Heart left ventricle (tissue), 16 donors: ENCODE results near the gene MYOM1. TPM values are rescaled to one million over a fixed set of nuclear protein-coding genes. Genes with fewer than 3 reads are reported as not detected.

ENCODE experiments used
- ATAC-seq, 4 donors: fragments of 200-7000 bp; cut with Tn5 transposase; one replicate each; pipeline ENCODE4 v1.9.1; 2020 to 2022; ENCODE audit warnings: moderate library complexity in 4 of 4, mild to moderate bottlenecking in 3 of 4, moderate number of reproducible peaks in 1 of 4
- DNase-seq, 5 donors: peaks; one replicate each; pipeline ENCODE4 v3.0.0-alpha.2; 2020
- H3K27ac ChIP-seq, 12 donors: fragments of 200-600 bp; sonication (generic) in 4 of 12; one replicate each; pipeline versions ENCODE4 v1.5.0 to v1.8.0; 2016 to 2022; ENCODE audit warnings: mild to moderate bottlenecking in 2 of 12
- H3K27me3 ChIP-seq, 9 donors: fragments of 200-600 bp; sonication (generic) in 2 of 9; one replicate each; pipeline versions ENCODE4 v1.5.1 to v1.8.0; 2016 to 2022; ENCODE audit warnings: mild to moderate bottlenecking in 3 of 9
- H3K36me3 ChIP-seq, 9 donors: fragments of 200-600 bp; sonication (generic) in 2 of 9; one replicate each; pipeline versions ENCODE4 v1.5.0 to v1.8.0; 2018 to 2022; ENCODE audit warnings: mild to moderate bottlenecking in 2 of 9
- H3K4me1 ChIP-seq, 12 donors: fragments of 200-600 bp; sonication (generic) in 4 of 12; one replicate each; pipeline versions ENCODE4 v1.5.0 to v1.8.0; 2016 to 2022; ENCODE audit warnings: mild to moderate bottlenecking in 3 of 12
- H3K4me3 ChIP-seq, 12 donors: fragments of 200-600 bp; sonication (generic) in 4 of 12; one replicate each; pipeline versions ENCODE4 v1.5.0 to v1.8.0; 2017 to 2022; ENCODE audit warnings: mild to moderate bottlenecking in 9 of 12, moderate library complexity in 4 of 12
- H3K9me3 ChIP-seq, 12 donors: fragments of 200-600 bp; sonication (generic) in 4 of 12; one replicate each; pipeline versions ENCODE4 v1.5.0 to v1.8.0; 2016 to 2022; ENCODE audit warnings: mild to moderate bottlenecking in 1 of 12
- POLR2A ChIP-seq, 2 donors: fragments of 450-650 bp; IDR thresholded peaks; one replicate each; pipeline ENCODE4 v1.6.1; 2017; ENCODE audit warnings: antibody characterized with exemption in 2 of 2, mild to moderate bottlenecking in 2 of 2, moderate library complexity in 2 of 2
- WGBS, 4 donors: extraction: QIAGEN DNeasy Blood & Tissue Kit in 2 of 4; methylation state at CpG; one replicate each; pipeline versions ENCODE4 v1.1.5 to v1.1.7; 2013 to 2018; 5-methylcytosine and 5-hydroxymethylcytosine counted together
- intact Hi-C, 10 donors: fragments of 100-400 bp; cut with DNase I; formaldehyde crosslinking; loops; one replicate each; pipeline versions ENCODE4 v1.11.1 to v1.14.2; 2022
- polyA plus RNA-seq, 2 donors: library from polyadenylated mRNA; stranded (reverse); fragments of 200-250 nt; gene quantifications; one replicate each; pipeline ENCODE4 v1.2.3, GENCODE V29; 2013
- total RNA-seq, 9 donors: library from RNA; depleted of rRNA in 2 of 9; stranded (reverse); fragments of >200 nt in 2 of 9; fragmentation: NEBNext Ultra II Directional in 3 of 9; extraction: Animal tissue kit (Norgen Biotek cat#: 25700) in 3 of 9; gene quantifications; one replicate each; pipeline versions ENCODE4 v1.1.0 to v1.2.4, GENCODE V29; 2016 to 2023
- TF ChIP-seq, protein P1 (sequence below), 12 donors: fragments of 200-600 bp; sonication (generic) in 4 of 12; IDR thresholded peaks; one replicate each; pipeline versions ENCODE4 v1.5.0 to v1.8.0; 2018 to 2022; ENCODE audit warnings: antibody characterized with exemption in 12 of 12, mild to moderate bottlenecking in 5 of 12
- donor health status: ischemic (EF 13 %, LVEDD 7.1; RV severe dilation, severe dysfunction).
- donor health status: healthy with polysubstance abuse.
- donor health status: DM: no; HTN: yes; CAD: no.
- donor health status: DM: no; HTN: no; CAD: no.
- donor health status: ischemic (EF 25% LVEDD 6.9; RV normal size, moderate dysfunction).
- donor health status: ischemic (EF 25% LVEDD 5.7; RV mildly dilated, moderate dysfunction).
- donor health status: healthy.
- donor health status: DM: yes; HTN: yes; CAD: no.
- donor health status: ischemic (EF 35%, LVEDD 5.7; RV mildly dilated, moderate dysfunction).
- donor health status: nonischemic (EF 11% LVEDD 7.7; RV severe dilation, severe dysfunction).
- donor health status: DM: yes; HTN: yes; CAD: no.
- donor health status: PGD.
- donor health status: ischemic (EF 29% LVEDD 5.4; RV normal size, mild dysfunction).
- donor health status: nonischemic (EF 23%, LVEDD 6.1; RV moderate dilation, normal function).

Gene MYOM1
- total and polyA plus RNA-seq, 11 donors, result 112 to 1,344 (median 801) TPM

GRCh38 chr18:3135536-3135935 is 84.2 kb downstream of the MYOM1 start:
- H3K4me3 ChIP-seq, result no peak overlapping the region
- peak overlapping the region in 2 of 12 donors; percentile 5 to 86 for H3K27ac ChIP-seq
- intact Hi-C loops, result no loop called here
- no peaks in the 10 kb centered on the region for H3K27me3 ChIP-seq
- H3K36me3 ChIP-seq, result peaks cover 0 to 94% (median 32%) of the 10 kb centered on the region in 9 donors
- DNase-seq (no peak), ATAC-seq (no peak)
- TF ChIP-seq POLR2A (IDR thresholded peaks at IDR 0.05), result no peak
- TF ChIP-seq, protein P1, sequence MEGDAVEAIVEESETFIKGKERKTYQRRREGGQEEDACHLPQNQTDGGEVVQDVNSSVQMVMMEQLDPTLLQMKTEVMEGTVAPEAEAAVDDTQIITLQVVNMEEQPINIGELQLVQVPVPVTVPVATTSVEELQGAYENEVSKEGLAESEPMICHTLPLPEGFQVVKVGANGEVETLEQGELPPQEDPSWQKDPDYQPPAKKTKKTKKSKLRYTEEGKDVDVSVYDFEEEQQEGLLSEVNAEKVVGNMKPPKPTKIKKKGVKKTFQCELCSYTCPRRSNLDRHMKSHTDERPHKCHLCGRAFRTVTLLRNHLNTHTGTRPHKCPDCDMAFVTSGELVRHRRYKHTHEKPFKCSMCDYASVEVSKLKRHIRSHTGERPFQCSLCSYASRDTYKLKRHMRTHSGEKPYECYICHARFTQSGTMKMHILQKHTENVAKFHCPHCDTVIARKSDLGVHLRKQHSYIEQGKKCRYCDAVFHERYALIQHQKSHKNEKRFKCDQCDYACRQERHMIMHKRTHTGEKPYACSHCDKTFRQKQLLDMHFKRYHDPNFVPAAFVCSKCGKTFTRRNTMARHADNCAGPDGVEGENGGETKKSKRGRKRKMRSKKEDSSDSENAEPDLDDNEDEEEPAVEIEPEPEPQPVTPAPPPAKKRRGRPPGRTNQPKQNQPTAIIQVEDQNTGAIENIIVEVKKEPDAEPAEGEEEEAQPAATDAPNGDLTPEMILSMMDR (IDR thresholded peaks at IDR 0.05), result no peak
- H3K4me1 ChIP-seq, result peaks cover 0 to 34% (median 0%) of the 10 kb centered on the region in 12 donors
- WGBS, 4 donors, result 83 to 89% (median 85%) methylated on average over 10 of the region's 10 CpGs
- no peaks in the 10 kb centered on the region for H3K9me3 ChIP-seq

DNA sequence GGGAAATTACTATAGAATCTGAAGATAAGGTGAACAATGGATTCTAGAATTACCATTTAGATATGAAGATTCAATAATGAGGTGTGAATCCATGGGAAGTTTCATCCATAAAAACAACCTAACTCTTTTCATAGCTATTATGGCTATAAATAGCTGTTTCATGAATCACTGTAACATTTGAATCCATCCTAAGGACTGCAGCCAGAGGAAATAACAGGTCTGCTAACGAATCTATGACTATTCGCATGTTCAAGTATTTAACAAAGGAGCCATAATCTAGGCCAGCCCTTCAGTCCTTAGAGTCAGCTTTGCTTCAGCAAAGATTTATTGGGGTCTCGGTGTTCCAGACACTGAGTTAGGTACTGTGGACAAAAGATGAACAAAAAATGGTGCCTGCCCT is 87.1 kb downstream of the MYOM1 start:
- Histone ChIP-seq H3K27me3 (no peaks in the 10 kb centered on the region), H3K9me3 (no peaks in the 10 kb centered on the region), H3K4me1 (peaks cover 0 to 17% (median 0%) of the 10 kb centered on the region in 12 donors), H3K36me3 (peaks cover 0 to 95% (median 43%) of the 10 kb centered on the region in 9 donors), H3K4me3 (no peak overlapping the region), H3K27ac (peak overlapping the region in 7 of 12 donors; percentile 22 to 65 (median 37))
- 61 to 77% (median 69%) methylated on average over 3 of the region's 3 CpGs for WGBS, 4 donors
- no peak for DNase-seq
- intact Hi-C loops, result no loop called here
- TF ChIP-seq, protein P1 (IDR thresholded peaks at IDR 0.05), result no peak
- no peak for TF ChIP-seq POLR2A (IDR thresholded peaks at IDR 0.05)
- peak in 2 of 4 donors; percentile 29 to 46 for ATAC-seq

DNA sequence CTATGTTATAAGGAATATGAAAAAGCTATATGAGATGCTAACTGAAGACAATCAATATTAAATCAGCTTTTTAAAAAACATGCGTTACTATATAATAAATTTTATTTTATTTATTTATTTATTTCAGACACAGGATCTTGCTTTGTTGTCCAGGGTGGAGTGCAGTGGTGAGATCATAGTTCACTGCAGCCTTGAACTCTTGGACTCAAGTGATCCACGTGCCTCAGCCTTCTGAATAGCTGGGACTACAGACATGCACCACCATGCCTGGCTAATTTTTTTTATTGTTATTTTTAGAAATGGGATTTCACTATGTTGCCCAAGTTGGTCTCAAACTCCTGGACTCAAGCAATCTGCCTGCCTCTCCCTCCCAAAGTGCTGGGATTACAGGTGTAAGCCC is 89.4 kb downstream of the MYOM1 start:
- no peaks in the 10 kb centered on the region for H3K9me3 ChIP-seq
- TF ChIP-seq, protein P1 (IDR thresholded peaks at IDR 0.05), result no peak
- no peak for TF ChIP-seq POLR2A (IDR thresholded peaks at IDR 0.05)
- H3K36me3 ChIP-seq, result peaks cover 0 to 98% (median 58%) of the 10 kb centered on the region in 9 donors
- peaks cover 0 to 17% (median 0%) of the 10 kb centered on the region in 12 donors for H3K4me1 ChIP-seq
- no peak for ATAC-seq
- H3K27me3 ChIP-seq, result no peaks in the 10 kb centered on the region
- no peak overlapping the region for H3K4me3 ChIP-seq
- WGBS, 4 donors, result 23 to 45% (median 40%) methylated on average over 2 of the region's 2 CpGs
- no peak for DNase-seq
- peak overlapping the region in 3 of 12 donors; percentile 9 to 33 (median 16) for H3K27ac ChIP-seq
- intact Hi-C loops, result no loop called here

- no peaks in the 10 kb centered on the region for H3K27me3 ChIP-seq
- peak overlapping the region in 1 of 12 donors; percentile 3 for H3K27ac ChIP-seq
- peaks cover 0 to 98% (median 59%) of the 10 kb centered on the region in 9 donors for H3K36me3 ChIP-seq
- 26 to 32% (median 30%) methylated on average over 16 of the region's 16 CpGs for WGBS, 4 donors
- no peak for TF ChIP-seq POLR2A (IDR thresholded peaks at IDR 0.05)
- TF ChIP-seq, protein P1 (IDR thresholded peaks at IDR 0.05), result peak; percentile 59 to 89 (median 78)
- intact Hi-C loops, result loop anchor here in 8 of 10 donors (1.0 to 10.0 kb wide), 5 partner anchors 117 to 197 kb away; no protein-coding TSS in a partner anchor
- peak; percentile 75 to 89 (median 80) for DNase-seq
- H3K4me3 ChIP-seq, result no peak overlapping the region
- peak; percentile 74 to 89 (median 88) for ATAC-seq
- no peaks in the 10 kb centered on the region for H3K9me3 ChIP-seq
- H3K4me1 ChIP-seq, result peaks cover 0 to 17% (median 0%) of the 10 kb centered on the region in 12 donors
These were observed 90.5 kb downstream of the MYOM1 start for GRCh38 chr18:3129053-3129864.
